Fibroblast of gingiva (primary cell): ENCODE results near the gene ORAI1.
"Not testable (repeated sequence)": the region's sequence is repeated elsewhere in the genome, so short reads cannot be mapped to it uniquely, and the experiment has no call there.

Experiments used
- DNase-seq: peaks from one replicate; pipeline ENCODE4 v3.0.0-alpha.2; 2011; ENCODE audit warnings: low read depth

The ORAI1 gene

DNA sequence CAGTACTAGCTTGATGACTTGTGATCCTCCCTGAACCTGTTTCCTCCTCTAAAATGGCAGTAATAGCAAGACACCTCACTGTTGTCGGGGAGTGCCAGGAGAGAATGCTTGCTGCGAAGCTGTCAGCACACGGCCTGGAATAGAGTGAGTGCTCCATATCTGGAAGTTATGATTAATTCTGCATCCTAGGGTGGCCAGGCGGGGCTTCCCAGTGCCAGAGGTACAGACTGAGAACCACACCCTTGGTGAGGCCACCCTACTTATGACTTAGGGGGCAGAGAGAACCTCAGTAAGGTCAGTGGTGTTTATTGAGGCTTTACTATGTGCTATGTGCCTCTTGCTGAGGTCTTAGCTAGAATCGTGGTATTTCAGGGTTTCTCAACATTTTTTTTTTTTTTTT lies 23.0 kb downstream of the ORAI1 start:
- DNase-seq, result no peak

DNA sequence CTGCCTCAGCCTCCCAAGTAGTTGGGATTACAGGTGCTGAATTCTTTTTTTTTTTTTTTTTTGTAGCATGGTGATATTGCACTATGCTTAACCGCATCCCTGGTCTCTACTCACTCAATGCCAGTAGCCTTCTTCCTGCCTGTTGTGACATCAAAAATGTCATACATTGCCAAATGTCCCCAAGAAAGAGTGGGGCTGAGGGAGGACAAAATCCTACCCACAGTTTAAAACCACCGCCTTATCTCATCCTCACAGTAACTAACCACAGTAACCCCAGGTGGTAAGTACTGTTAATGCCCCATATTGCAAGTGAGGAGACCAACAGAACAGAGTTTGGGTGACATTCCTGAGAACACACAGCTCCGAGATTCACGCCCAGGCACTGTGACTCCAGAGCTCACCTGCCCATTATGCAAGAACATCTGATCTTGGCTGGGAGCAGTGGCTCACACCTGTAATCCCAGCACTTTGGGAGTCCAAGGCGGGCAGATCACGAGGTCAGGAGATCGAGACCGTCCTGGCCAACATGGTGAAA lies 23.6 kb downstream of the ORAI1 start:
- no peak for DNase-seq

DNA sequence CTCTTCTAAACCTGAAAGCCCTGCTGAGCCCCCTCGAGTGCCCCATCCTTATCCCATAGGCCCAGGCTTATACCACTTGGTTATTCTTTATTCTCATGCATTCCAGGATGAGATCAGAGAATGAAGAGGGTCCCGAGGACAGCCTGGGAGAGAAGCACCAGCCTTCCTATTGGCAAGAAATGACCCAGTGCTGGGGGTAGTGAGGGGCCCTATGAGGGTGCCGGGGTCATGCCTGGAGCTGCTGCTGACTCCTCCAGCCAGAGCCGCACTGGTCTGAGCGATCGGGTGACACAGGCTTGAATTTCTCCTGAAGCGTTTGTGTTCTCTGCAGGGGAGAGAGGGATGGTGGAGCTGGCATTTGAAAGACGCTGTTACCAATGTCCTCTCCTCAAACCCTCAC lies 25.0 kb downstream of the ORAI1 start:
- no peak for DNase-seq

DNA sequence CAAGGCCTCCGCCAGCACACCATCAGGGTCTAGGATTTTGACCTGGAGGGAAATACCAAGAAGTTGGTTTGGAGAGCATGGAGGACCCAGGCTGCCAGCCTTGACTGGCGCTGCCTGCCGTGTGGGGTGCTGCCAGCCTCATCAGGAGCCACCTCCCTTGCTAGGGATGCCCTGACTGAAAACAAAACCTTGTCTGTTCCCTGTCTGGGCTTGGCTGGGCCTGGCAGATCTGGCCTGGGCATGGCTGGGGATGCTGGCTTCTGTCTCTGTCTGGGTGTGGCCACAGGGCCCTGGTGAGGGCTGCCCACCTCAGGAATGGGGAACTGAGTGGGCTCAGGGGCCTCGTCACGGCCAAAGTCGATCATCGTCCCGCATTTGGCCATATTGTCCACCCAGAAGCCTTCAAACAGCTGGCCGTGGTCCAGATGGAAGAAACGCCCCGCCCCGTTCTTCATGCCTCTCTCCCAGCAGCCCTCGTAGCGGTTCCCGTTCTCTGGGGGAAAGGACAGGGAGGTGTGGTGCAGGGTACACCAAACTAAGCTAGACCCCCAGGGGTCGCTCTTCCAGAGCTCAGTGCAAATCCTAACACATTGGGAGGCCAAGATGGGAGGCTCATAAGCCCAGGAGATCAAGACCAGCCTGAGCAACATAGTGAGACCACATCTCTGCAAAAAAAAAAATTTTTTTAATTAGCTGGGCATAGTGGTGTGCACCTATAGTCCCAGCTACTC lies 26.6 kb downstream of the ORAI1 start:
- DNase-seq, result no peak

DNA sequence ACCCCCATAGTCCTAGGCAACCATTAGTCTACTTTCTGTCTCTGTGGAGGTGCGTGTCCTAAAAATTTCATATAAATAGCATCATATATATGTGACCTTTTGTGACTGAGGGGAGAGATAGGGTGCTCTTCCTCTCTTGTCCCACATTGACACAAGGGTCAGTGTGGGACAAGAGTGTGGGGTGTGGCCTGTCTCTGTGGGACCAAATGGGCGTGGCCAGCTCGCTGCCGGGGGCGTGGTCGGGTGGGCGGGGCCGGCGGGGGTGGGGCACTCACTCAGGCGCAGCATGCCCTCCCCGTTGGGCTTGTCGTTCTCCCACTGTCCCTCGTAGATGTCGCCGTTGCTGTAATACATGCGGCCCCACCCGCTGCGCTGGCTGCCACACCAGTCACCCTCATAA lies 27.7 kb downstream of the ORAI1 start:
- DNase-seq, result no peak

DNA sequence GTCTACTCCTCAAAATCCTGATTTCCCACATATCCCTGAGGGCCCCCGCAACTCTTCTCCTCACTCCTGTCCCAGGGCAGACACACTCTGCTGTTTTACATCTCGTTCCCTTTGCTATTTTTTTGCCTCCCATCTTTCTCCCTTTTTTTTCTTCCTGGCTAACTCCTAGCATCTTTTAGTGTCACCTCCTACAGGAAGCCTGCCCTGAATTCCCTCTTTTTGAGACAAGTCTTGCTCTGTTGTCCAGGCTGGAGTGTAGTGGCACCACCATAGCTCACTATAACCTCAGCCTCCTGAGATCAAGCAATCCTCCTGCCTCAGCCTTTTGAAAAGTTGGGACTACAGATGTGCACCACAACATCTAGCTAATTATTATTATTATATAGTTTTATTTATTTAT lies 29.8 kb downstream of the ORAI1 start:
- DNase-seq, result no peak

DNA sequence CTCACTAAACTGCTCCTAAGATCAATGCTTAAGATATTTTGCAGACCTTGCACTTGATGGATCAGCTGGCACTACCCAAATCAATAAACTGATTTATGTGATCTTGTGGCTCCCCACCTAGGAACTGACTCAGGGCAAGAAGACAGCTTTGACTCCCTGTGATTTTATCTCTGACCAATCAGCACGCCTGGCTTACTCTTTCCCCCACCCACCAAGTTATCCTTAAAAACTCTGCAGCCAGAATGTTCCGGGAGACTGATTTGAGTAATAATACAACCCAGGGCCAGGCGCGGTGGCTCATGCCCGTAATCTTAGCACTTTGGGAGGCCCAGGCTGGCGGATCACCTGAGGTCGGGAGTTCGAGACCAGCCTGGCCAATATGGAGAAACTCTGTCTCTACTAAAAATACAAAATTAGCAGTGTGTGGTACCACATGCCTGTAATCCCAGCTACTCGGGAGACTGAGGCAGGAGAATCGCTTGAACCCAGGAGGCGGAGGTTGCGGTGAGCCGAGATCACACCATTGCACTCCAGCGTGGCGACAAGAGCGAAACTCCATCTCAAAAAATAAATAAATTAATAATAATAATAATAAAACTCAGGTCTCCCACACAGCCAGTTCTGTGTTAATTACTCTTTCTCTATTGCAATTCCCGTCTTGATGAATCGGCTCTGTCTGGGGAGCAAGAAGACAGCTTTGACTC lies 31.1 kb downstream of the ORAI1 start:
- no peak for DNase-seq

DNA sequence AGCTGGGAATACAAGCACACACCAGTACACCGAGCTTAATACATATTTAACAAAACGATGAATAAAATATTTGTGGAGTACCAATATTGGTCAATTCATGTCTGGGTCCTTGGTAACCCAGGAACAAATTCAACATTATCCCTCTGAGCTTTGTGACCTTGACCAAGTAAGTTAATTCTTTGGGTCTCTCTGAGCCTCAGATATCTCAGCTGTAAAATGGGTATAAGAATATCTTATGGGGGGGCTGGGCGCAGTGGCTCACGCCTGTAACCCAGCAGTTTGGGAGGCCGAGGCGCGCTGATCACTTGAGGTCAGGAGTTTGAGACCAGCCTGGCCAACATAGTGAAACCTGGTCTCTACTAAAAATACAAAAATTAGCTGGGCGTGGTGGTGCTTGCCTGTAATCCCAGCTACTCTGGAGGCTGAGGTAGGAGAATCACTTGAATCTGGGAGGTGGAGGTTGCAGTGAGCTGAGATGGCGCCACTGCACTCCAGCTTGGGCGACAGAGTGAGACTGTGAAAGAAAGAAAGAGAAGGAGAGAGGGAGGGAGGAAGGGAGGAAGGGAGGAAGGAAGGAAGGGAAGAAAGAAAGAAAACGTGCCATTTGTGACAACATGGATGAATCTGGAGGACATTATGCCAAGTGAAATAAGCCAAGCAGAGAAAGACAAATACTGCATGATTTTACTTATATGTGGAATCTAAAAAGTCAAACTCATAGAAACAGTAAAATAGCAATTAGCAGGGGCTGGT lies 35.2 kb downstream of the ORAI1 start:
- not testable (repeated sequence) for DNase-seq

DNA sequence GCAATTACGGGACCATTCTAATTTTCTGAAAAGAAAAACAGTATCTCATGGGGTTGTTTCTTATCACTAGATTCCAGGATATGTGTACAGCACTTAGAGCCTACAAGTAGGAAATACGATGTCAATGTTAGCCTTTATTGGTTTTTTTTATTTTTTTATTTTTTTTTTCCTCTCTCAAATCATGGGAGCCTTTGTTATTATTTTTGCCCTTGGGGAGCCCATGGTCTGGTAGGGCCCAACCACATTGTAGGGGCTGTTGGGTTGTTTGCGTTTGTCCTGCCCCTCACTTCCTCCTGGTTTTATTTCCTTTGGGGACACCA lies 37.2 kb downstream of the ORAI1 start:
- DNase-seq, result no peak

DNA sequence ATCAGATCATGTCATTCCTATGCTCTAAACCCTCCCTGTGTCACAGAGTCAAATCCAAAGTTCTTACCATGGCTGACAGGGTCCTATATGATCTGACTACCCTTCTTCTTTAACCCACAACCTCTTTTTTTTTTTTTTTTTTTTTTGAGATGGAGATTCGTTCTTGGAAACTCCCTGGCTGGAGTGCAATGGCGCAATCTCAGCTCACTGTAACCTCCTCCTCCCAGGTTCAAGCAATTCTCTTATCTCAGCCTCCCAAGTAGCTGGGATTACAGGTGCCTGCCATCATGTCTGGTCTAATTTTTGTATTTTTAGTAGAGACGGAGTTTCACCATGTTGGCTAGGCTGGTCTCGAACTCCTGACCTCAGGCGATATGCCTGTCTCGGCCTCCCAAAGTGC lies 40.5 kb downstream of the ORAI1 start:
- not testable (repeated sequence) for DNase-seq

DNA sequence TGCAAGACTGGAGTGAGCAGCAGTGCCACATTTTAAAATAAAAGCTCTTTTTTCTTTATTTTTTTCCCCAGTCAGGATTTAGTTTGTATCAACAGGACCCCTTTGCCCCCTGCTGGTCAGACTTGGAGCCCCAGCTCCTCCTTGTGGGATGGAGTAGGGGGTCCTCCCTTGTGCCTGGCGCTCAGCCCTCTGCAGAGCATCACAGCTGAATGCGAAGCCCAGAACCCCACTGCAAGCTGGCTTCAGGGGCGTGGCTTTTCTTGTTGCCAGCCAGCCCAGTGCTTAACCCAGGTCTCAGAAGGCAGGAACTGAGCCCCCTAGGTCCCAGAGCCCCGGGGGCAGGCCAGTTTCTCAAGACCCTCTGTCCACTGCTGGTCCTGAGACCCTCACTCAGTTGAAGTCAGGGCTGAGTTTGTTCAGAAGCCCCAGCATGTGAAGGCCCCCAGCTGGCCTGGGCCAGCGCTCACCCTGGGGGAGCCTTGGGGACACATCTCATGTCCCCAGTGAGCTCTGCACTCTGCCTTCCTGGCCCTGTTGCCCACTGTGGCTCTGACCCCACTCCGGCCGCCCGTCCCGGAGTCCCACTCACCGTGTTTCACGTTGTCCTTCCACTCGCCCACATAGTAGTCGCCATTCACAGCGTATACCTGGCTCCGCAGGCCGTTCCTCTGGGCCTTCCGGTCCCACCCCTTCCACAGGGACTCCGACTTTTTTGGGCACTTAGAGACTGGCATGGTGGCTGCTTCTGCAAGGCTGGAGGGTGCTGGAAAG lies 42.6 kb downstream of the ORAI1 start:
- no peak for DNase-seq

DNA sequence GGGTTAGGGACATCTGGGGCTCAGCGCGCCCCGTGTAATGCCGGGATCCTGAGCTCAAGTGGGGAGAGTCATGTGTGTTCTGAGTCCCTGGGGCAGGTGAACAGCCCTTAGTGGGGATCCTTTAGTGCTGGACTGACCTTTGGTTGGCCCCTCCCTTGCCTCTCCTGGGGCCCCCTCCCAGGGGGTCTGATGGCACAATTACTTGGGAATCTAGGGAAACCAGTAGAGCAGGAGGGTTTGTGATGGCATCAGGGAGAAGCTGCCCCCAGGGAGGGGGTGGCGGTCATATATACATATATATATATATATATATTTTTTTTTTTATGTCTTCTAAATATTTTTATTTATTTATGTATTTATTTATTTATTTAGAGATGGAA lies 43.2 kb downstream of the ORAI1 start, which contains the start of gene MORN3:
Gene MORN3 (minus strand): TSS at position 134 of the 380 bp plus-strand sequence. CDS start 171 bp downstream, outside the sequence.
- no peak for DNase-seq

DNA sequence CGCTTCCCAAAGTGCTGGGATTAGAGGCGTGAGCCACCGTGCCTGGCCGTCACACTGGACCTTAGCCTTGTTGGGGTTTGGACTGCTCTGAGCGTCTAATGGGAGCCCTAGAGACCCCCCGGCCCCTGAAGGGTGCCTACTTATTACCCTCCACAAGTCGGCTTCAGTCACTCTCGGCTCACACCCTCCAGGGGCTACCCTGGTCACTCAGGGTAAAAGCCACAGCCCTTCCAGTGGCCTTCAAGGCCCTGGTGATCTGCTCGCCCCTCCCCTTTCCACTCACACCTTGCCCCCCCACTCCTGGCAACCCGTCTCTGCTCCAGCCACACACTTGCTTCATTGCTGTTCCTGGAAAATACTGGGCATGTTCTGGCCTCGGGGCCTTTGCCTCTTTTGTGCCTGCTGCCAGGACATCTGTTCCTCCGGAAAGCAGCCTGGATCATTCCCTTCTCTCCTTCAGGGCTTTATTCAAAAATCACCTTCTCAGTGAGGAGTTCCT lies 46.7 kb downstream of the ORAI1 start:
- peak; percentile 21 for DNase-seq

DNA sequence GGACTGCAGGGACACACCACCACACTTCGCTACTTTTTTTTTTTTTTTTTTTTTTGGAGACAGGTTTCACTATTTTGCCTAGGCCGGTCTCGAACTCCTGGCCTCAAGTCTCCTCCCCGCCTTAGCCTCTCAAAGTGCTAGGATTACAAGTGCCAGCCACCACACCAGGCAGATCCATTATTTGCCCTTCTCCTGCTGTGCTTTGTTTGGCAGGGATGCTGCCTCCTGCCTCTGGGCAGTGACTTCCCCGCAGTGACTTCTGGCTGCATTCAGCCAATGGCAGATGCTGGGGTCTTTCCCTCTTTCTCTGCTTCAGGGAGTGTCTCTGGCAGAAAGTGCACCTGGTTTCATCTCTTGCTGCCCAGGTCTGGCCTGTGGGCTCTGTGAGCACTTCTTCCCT lies 49.9 kb downstream of the ORAI1 start:
- no peak for DNase-seq

DNA sequence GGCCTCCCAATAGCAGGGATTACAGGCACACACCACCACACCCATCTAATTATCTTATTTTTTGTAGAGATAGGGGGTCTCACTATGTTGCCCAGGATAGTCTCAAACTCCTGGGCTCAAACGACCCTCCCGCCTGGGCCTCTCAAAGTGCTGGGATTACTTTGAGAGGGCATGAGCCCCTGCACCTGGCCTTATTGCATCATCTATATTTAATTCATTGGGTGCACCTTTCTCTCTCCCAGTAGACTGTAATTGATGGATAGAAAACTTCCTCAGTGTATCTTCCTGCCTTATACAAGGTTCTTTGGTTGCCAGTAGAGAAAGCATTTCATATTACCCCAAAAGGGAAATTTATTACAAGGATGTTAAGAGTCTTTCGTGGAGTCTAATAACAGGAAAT lies 52.0 kb downstream of the ORAI1 start:
- DNase-seq, result no peak

DNA sequence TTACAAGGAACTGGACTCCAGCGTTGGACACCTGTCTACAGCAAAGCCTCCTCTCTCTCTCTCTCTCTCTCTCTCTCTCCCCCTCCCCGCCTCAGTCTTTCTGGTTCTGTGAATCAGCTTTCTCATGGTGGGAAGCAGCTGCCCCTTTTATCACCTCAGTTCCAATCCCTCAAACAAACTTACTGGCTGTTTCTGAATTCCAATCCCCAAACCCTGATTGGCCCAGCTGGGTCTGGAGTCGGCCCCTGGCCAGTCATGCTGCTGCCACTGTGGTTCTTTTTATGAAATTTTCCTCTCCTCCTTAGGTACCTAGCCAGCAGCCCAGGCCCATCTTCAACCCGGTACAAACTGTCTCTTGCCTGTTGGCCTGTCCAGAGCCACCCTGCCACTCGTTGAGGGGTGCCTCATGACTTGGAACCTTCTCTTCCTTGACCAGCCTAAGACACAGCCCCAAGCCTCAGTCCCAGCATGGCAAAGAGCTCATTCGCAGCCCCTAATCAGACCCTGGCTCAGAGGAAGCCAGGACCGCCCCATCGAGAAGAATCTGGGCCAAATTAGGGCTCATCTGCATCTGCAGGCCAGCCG lies 52.5 kb downstream of the ORAI1 start:
- DNase-seq, result no peak

DNA sequence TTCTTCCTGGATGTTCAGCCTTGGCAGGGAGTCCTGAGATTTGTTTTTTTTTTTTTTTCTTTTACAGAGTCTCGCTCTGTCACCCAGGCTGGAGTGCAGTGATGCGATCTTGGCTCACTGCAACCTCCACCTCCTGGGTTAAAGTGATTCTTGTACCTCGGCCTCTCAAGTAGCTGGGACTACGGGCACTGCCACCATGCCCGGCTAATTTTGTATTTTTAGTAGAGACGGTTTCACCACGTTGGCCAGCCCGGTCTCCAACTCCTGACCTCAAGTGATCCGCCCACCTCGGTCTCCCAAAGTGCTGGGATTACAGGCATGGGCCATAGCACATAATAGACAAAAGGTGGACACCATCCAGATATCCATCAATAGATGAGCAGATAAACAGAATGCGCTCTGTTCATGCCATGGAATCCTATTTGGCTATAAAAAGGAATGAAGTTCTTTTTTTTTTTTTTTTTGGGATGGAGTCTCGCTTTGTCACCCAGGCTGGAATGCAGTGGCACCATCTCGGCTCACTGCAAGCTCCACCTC lies 53.4 kb downstream of the ORAI1 start:
- DNase-seq, result not testable (repeated sequence)

DNA sequence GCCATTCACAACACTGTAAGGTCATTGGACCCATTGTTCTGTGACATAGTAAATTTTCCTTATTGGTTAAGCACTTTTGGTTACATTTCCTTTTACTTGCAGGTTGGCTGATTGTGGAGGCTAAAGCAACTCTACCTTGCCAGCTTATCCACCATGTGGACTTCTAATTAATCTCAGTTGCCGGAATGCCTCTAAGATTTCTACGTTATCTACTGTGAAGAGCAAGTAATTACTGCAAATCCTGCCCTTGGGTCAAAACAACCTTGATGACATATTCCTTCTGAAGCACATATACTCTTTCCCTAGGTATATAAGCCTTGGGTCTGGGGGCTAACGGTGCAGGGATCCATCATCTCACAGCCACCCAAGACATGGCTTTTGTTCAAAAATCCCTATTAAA lies 62.6 kb downstream of the ORAI1 start:
- no peak for DNase-seq

DNA sequence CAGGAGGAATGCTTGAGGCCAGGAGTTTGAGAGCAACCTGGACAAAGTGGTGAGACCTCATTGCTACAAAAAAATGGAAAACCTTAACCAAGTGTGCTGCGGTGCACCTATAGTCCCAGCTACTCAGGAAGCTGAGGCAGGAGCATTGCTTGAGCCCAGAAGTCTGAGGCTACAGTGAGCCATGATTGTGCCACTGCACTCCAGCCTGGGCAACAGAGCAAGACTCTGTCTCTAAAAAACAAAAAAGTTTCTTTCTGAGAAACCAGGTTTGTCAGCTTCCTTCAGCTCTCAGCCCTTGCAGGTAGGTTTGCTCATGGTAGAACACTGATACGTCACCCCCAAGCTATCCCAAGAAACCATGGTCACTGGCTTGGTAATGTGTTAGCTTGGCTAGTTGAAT lies 63.1 kb downstream of the ORAI1 start:
- no peak for DNase-seq
